Astrocyte (in vitro differentiated cells and primary cell): Measurements from ENCODE around the gene EPM2A. TPM values are rescaled to one million over a fixed set of nuclear protein-coding genes. Genes with fewer than 3 reads are reported as not detected.

Source experiments
- DNase-seq: peaks from one replicate; pipeline ENCODE4 v3.0.0-alpha.2; 2010; ENCODE audit warnings: low read depth
- FAIRE-seq: peaks from 2 replicates; lab custom pipeline; 2011; peaks lifted over from hg19 to GRCh38; lab: Jason Lieb, UNC
- H2AFZ ChIP-seq: 2 replicates; pipeline ENCODE4 v1.6.0; 2012; ENCODE audit warnings: low read depth, low read length, inconsistent platforms
- H3K27ac ChIP-seq: 2 replicates; pipeline ENCODE4 v1.5.1; 2011; ENCODE audit warnings: low read depth, low read length, inconsistent platforms
- H3K27me3 ChIP-seq: 2 replicates; pipeline ENCODE4 v1.6.0; 2011; ENCODE audit warnings: low read length, inconsistent platforms; ENCODE audit not compliant: insufficient read depth
- H3K36me3 ChIP-seq: 2 replicates; pipeline ENCODE4 v1.5.1; 2011; ENCODE audit warnings: low read length, inconsistent platforms; ENCODE audit not compliant: insufficient read depth
- H3K4me1 ChIP-seq: 2 replicates; pipeline ENCODE4 v1.5.1; 2011; ENCODE audit warnings: low read length, inconsistent platforms; ENCODE audit not compliant: insufficient read depth
- H3K4me2 ChIP-seq: 2 replicates; pipeline ENCODE4 v1.6.0; 2012; ENCODE audit warnings: low read length, inconsistent platforms
- H3K4me3 ChIP-seq: 2 replicates; pipeline ENCODE4 v1.5.1; 2011; ENCODE audit warnings: low read depth, mild to moderate bottlenecking, low read length, inconsistent platforms; ENCODE audit not compliant: insufficient read depth
- H3K79me2 ChIP-seq: 2 replicates; pipeline ENCODE4 v1.6.0; 2012; ENCODE audit warnings: mild to moderate bottlenecking, low read length, inconsistent platforms; ENCODE audit not compliant: insufficient read depth
- H3K9ac ChIP-seq: 2 replicates; pipeline ENCODE4 v1.6.0; 2012; ENCODE audit warnings: mild to moderate bottlenecking, low read length, inconsistent platforms
- H3K9me3 ChIP-seq: 2 replicates; pipeline ENCODE4 v1.5.1; 2012; ENCODE audit warnings: low read depth, mild to moderate bottlenecking, low read length, inconsistent platforms; ENCODE audit not compliant: insufficient read depth
- H4K20me1 ChIP-seq: 2 replicates; pipeline ENCODE4 v1.6.0; 2012; ENCODE audit warnings: low read length, inconsistent platforms; ENCODE audit not compliant: insufficient read depth
- H3K27ac Mint-ChIP-seq: one replicate; pipeline ENCODE4 v1.8.0; 2021; ENCODE audit warnings: mild to moderate bottlenecking, mixed read lengths; ENCODE audit not compliant: unreplicated experiment
- H3K27me3 Mint-ChIP-seq: one replicate; pipeline ENCODE4 v1.8.0; 2021; ENCODE audit warnings: low read depth, mixed read lengths; ENCODE audit not compliant: unreplicated experiment
- H3K36me3 Mint-ChIP-seq: one replicate; pipeline ENCODE4 v1.8.0; 2021; ENCODE audit warnings: low read depth, mixed read lengths; ENCODE audit not compliant: unreplicated experiment
- H3K4me1 Mint-ChIP-seq: one replicate; pipeline ENCODE4 v1.8.0; 2021; ENCODE audit warnings: low read depth, mixed read lengths; ENCODE audit not compliant: unreplicated experiment
- H3K4me3 Mint-ChIP-seq: one replicate; pipeline ENCODE4 v1.8.0; 2021; ENCODE audit warnings: mild to moderate bottlenecking, moderate library complexity, mixed read lengths; ENCODE audit not compliant: unreplicated experiment
- H3K9me3 Mint-ChIP-seq: one replicate; pipeline ENCODE4 v1.8.0; 2021; ENCODE audit warnings: mild to moderate bottlenecking, mixed read lengths; ENCODE audit not compliant: unreplicated experiment
- EZH2 ChIP-seq: IDR thresholded peaks from 2 replicates; pipeline ENCODE4 v1.6.1; 2012; ENCODE audit warnings: mild to moderate bottlenecking, low read length, inconsistent platforms; ENCODE audit not compliant: insufficient read depth
- total RNA-seq: library from RNA; stranded (reverse); gene quantifications from 2 replicates; pipeline ENCODE4 v1.2.1, GENCODE V29; 2021
- TF ChIP-seq, protein P1 (sequence below): IDR thresholded peaks from 2 replicates; pipeline ENCODE4 v1.5.1; 2011; ENCODE audit warnings: low read depth, mild to moderate bottlenecking, inconsistent platforms, low read length, moderate library complexity; ENCODE audit not compliant: insufficient read depth

Gene EPM2A
- total RNA-seq, 1 donor from 2014 or later, result 5.2 TPM

DNA sequence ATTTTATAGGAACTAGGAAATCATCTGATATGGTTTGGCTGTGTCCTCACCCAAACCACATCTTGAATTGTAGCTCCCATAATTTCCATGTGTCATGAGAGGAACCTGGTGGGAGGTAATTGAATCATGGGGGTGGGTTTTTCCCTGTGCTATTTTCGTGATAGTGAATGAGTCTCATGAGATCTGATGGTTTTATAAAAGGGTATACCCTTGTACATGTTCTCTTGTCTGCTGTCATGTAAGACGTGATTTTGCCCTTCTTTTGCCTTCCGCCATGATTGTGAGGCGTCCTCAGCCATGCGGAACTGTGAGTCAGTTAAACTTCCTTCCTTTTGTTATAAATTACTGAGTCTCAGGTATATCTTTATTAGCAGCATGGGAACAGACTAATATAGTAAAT lies 27.9 kb downstream of the EPM2A start:
- Histone ChIP-seq H3K27me3 (no peaks in the 10 kb centered on the region), H3K4me3 (no peak overlapping the region), H3K36me3 (no peaks in the 10 kb centered on the region), H2AFZ (no peak overlapping the region), H3K9ac (no peak overlapping the region), H4K20me1 (no peaks in the 10 kb centered on the region), H3K79me2 (no peaks in the 10 kb centered on the region), H3K4me1 (peaks cover 4% of the 10 kb centered on the region), H3K9me3 (no peaks in the 10 kb centered on the region), H3K4me2 (no peak overlapping the region), H3K27ac (no peak overlapping the region)
- DNase-seq (no peak), FAIRE-seq (no peak)
- H3K4me1 Mint-ChIP-seq, result peaks cover 2% of the 10 kb centered on the region
- no peak overlapping the region for H3K4me3 Mint-ChIP-seq
- H3K27ac Mint-ChIP-seq, result no peak overlapping the region
- no peaks in the 10 kb centered on the region for H3K9me3 Mint-ChIP-seq
- TF ChIP-seq EZH2, result no peak
- TF ChIP-seq, protein P1, sequence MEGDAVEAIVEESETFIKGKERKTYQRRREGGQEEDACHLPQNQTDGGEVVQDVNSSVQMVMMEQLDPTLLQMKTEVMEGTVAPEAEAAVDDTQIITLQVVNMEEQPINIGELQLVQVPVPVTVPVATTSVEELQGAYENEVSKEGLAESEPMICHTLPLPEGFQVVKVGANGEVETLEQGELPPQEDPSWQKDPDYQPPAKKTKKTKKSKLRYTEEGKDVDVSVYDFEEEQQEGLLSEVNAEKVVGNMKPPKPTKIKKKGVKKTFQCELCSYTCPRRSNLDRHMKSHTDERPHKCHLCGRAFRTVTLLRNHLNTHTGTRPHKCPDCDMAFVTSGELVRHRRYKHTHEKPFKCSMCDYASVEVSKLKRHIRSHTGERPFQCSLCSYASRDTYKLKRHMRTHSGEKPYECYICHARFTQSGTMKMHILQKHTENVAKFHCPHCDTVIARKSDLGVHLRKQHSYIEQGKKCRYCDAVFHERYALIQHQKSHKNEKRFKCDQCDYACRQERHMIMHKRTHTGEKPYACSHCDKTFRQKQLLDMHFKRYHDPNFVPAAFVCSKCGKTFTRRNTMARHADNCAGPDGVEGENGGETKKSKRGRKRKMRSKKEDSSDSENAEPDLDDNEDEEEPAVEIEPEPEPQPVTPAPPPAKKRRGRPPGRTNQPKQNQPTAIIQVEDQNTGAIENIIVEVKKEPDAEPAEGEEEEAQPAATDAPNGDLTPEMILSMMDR, result no peak
- H3K36me3 Mint-ChIP-seq, result peaks cover 2% of the 10 kb centered on the region
- no peaks in the 10 kb centered on the region for H3K27me3 Mint-ChIP-seq

- Histone ChIP-seq H3K4me3 (no peak overlapping the region), H2AFZ (peak overlapping the region; percentile 37), H3K9me3 (no peaks in the 10 kb centered on the region), H3K4me2 (peak overlapping the region; percentile 23), H3K27ac (no peak overlapping the region), H3K36me3 (no peaks in the 10 kb centered on the region), H3K79me2 (no peaks in the 10 kb centered on the region), H3K27me3 (no peaks in the 10 kb centered on the region), H3K4me1 (peaks cover 4% of the 10 kb centered on the region), H4K20me1 (no peaks in the 10 kb centered on the region), H3K9ac (no peak overlapping the region)
- H3K9me3 Mint-ChIP-seq, result no peaks in the 10 kb centered on the region
- DNase-seq (peak; percentile 29), FAIRE-seq (peak; percentile 37)
- no peak overlapping the region for H3K27ac Mint-ChIP-seq
- no peaks in the 10 kb centered on the region for H3K27me3 Mint-ChIP-seq
- H3K36me3 Mint-ChIP-seq, result peaks cover 2% of the 10 kb centered on the region
- no peak for TF ChIP-seq EZH2
- TF ChIP-seq, protein P1, result no peak
- peaks cover 2% of the 10 kb centered on the region for H3K4me1 Mint-ChIP-seq
- no peak overlapping the region for H3K4me3 Mint-ChIP-seq
Observed at GRCh38 chr6:145705561-145705960, 29.8 kb downstream of the EPM2A start.

- Histone ChIP-seq H3K4me2 (no peak overlapping the region), H4K20me1 (no peaks in the 10 kb centered on the region), H3K36me3 (no peaks in the 10 kb centered on the region), H3K27me3 (no peaks in the 10 kb centered on the region), H3K9ac (no peak overlapping the region), H3K4me1 (peaks cover 13% of the 10 kb centered on the region), H2AFZ (no peak overlapping the region), H3K27ac (no peak overlapping the region), H3K9me3 (no peaks in the 10 kb centered on the region), H3K4me3 (no peak overlapping the region), H3K79me2 (no peaks in the 10 kb centered on the region)
- H3K4me3 Mint-ChIP-seq, result no peak overlapping the region
- DNase-seq (no peak), FAIRE-seq (no peak)
- TF ChIP-seq, protein P1, result peak; percentile 32
- TF ChIP-seq EZH2, result no peak
- no peaks in the 10 kb centered on the region for H3K9me3 Mint-ChIP-seq
- no peak overlapping the region for H3K27ac Mint-ChIP-seq
- peaks cover 10% of the 10 kb centered on the region for H3K4me1 Mint-ChIP-seq
- H3K27me3 Mint-ChIP-seq, result no peaks in the 10 kb centered on the region
- peaks cover 2% of the 10 kb centered on the region for H3K36me3 Mint-ChIP-seq
Observed at GRCh38 chr6:145704143-145704781, 31.1 kb downstream of the EPM2A start.
